Activated naive CD4-positive, alpha-beta T cell (primary cell): ENCODE results near the gene SPRED1.

Experiments used
- DNase-seq, 4 experiments: peaks; one replicate each; lab custom pipeline; 2025; lab: John Stamatoyannopoulos, UW

Gene SPRED1

DNA sequence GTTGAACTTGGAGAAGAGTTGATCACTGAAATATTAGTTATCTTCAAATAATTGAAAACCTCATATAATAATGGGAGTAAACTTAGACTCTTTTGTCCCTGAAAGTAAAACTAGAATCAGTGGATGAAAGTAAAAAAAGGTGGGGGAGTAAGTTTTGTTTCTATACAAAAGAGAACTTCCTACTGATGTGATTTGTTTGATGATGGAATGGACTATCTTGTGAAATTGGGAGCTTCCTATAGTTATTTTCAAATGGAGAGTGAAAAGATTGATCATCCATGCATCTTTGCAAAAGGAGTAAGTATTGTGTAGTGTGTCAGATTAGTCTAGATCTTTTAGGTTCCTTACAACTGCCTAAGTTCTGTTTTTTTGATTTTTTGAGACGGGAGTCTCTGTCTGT lies 28.4 kb downstream of the SPRED1 start:
- DNase-seq = no peak

DNA sequence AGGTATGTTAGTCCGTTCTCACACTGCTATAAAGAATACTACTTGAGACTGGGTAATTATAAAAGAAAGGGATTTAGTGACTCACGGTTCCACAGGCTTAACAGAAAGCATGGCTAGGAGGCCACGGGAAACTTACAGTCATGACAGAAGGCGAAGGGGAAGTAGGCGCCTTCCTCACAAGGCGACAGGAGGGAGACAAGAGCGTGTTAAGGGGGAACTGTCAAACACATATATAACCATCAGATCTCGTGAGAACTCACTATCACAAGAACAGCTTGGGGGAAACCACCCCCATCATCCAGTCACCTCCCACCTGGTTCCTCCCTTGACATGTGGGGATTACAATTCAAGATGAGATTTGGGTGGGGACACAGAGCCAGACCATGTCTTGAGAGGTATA lies 30.4 kb downstream of the SPRED1 start:
- no peak for DNase-seq

DNA sequence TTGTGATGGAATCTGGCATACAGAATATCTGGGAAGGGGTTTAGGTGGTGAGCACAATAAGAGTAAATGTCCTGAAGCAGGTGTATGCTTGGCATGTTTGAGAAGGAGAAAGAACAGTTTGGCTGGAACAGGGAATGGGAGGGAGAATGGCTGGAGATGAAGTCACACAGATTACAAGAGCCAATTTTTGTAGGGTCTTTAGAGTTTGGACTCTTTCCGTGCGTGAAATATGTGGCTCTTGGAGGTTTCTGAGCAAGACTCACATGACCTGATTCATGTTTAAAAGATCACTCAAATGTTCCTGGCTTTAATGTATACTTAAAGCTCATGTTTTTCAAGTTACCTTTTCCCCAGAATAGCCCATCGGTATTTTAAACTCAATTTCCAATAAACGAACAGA lies 32.8 kb downstream of the SPRED1 start:
- DNase-seq = no peak

DNA sequence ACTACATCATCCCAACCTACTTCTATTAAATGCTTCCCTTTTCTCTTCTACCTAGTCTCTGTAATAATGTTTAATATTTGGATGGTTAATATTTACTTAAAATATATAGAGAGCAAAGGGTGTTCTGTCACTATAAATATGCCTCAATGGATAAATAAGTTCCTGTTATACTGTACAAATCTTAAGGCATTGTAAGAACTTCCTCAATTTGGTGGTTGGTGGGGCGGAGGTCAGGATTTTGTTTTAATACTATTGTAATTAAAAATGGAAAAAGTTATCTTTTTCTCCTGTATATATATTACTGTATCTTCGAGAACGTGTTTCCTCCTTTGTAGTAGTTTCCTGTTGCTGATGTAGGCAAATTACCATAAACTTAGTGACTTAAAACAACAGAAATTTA lies 41.5 kb downstream of the SPRED1 start:
- DNase-seq = no peak

DNA sequence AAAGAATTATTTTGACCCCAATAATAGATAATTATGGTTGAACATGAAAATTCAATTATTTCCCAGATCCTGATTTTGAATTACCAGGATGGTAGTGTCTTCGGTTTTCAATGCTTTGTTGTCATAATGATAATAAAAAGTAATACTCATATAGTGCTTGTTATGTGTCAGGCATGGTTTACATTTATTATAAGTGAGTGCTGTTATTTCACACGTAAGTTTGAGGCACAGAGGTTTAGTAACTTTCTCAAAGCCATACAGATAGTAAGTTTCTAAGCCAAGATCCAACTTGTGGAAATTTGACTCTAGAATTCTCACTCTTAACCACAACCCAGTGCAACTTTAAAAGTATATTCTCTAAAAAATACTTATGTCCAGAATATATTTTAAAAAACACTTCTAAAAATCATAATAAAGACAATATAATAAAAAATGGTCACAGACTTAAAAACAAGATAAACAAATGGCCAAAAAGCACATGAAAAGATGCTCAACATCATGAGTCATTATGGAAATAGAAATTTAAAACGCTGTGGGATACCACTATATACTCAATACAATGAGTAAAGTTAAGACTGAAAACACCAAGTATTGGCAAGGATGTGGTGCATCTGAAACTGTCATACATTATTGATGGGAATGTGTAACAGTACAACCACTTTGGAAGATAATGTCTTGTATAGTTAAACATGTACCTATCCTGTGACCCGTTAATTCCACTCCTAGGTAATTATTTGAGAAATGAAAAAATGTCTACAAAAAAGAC lies 45.2 kb downstream of the SPRED1 start:
- no peak for DNase-seq

DNA sequence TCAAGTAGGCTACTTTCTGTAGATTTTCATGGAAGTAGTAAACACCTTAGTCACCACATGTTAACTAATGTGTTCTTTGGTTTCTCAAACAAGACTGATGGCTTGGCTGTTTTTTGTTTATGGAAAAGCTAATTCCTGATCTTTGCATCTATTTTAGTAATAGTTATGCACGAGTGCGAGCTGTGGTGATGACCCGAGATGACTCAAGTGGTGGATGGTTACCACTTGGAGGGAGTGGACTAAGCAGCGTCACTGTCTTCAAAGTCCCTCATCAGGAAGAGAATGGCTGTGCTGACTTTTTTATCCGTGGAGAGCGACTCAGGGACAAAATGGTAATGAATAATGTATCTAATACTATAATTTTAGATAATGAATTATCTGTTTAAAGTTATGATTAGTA lies 46.6 kb downstream of the SPRED1 start:
- DNase-seq = no peak

DNA sequence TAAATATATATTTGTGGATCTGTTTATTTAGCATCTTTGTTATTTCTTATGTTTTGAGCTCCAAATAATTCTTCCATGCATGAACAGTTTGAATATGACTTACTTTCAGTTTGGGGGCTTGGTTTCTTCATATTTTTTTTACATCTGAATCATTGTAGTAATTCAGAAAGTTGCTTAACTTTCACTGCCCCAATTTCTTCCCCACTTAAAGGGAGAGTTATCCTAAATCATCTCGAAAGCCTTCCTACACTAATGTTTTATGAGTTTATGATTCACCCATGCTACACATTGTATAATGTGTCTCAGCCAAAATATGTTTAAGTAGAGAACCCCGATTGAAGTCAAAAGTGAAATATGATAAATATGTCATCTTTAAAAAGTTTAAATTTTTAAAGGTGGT lies 47.8 kb downstream of the SPRED1 start:
- no peak for DNase-seq

DNA sequence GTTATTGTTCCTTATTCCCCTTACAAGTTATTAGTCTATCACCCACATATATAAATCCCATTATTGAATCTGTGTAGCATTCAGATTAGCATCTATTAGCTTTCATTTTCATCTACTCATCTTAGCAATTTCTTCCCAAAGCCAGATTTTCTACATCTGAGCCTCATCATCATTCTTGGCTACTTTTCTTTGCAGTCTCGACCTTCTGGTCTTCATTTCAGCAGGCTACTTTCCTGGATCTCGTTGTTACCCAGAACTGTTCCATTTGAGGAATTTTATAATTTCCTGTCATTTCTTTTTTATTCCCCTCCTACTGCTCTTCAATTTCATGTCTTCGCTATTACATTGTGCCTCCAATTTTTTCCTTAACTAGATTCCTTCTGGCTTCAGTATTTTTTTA lies 51.8 kb downstream of the SPRED1 start:
- DNase-seq = no peak

DNA sequence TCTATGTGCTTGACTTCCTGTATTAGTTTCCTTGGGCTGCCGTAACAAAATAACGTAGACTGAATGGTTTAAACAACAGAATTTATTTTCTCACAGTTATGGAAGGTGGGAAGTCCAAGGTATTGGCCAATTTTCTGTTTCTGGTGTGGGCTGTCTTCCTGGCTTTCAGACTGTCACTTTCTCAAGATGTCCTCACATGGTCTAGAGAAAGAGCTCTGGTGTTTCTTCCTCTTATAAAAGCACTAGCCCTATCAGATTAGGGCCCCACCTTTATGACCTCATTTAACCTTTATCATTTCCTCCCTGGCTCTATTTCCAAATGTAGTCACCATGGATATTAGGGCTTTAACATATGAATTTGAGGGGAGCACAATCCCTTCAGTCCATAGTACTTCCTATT lies 54.6 kb downstream of the SPRED1 start:
- no peak for DNase-seq

DNA sequence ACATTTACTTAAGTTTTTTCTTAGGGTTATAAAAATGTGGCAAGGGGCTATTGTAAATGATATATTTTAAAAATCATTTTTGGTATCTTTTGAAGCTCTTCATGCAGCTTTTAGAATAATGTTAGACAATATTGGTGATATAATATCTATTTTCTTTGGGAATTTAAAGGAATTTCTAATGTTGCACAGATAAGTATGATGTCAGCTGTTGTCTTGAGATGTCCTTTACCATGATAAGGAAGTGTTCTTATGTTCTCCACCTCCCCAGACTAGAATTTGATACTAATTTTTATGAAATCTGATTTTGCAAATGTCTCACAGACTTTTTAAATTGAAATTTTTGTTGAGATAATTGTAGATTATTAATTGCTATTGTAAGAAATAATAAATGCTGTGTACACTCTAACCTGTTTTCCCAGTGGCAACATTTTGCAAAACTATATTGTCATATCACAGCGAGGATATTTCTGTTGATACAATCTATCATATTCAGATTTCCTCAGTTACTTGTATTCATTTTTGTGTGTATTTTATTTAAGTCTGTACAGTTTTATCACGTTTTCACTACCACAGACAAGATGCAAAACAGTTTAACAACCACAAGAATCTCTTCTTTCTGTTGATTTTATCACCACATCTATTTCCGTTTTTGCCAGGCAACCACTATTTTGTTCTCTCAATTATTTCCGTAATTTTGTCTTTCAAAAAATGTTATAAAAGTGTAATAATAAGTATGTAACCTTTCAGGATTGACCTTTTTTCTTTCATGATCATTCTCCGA lies 55.4 kb downstream of the SPRED1 start:
- DNase-seq = no peak

DNA sequence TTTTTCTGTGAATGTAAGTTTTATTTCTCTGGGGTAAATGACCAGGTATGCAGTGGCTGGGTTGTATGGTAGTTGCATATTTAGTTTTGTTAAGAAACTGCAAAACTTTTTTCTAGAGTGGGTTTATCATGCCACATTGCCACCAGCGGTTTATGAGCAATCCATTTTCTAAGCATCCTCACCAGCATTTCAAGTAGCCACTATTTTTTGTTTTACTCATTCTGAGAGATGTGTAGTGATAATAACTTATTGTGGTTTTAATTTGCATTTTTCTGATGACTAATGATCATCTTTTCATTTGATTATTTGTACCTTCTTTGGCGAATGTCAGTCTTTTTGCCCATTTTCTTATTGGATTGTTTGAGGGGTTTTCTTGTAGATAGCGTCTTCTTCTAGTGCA lies 56.2 kb downstream of the SPRED1 start:
- DNase-seq = no peak

DNA sequence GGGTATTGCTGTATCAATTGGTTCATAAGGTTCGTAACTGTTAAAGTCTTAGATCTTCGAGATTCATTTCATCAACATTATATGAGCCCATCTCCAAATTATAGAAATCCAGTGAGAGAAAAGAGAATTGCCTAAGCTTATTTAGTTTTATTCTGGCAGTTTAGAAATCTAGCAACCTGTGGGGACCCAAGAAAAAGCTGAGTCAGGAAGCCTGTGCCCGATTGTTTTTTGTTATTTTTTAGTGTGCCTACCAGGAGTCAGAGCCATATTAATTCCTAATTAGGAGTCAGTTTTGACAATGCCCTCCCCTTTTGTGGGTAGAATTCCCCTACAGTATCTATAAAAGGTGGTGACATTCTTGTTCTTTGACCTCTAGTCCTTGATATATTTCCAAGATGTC lies 59.6 kb downstream of the SPRED1 start:
- DNase-seq = no peak

DNA sequence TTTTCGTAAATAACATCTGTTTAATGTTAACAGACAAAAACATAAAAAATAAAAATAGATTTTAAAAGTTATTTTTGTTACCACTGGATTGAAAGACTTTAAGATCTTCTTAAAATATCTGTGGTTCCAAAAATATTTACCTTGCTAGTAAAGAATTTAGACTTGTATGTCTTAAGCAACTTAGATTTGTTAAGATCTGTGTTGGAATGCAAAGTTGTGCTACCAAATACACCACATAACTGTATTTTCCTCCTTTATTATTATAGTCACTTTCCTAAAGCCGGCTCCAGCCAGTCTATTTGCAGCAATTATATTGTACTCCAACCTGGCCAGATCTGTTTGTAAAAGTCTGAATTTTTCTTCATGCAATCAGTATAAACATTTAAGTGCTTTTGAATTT lies 63.7 kb downstream of the SPRED1 start:
- no peak for DNase-seq

DNA sequence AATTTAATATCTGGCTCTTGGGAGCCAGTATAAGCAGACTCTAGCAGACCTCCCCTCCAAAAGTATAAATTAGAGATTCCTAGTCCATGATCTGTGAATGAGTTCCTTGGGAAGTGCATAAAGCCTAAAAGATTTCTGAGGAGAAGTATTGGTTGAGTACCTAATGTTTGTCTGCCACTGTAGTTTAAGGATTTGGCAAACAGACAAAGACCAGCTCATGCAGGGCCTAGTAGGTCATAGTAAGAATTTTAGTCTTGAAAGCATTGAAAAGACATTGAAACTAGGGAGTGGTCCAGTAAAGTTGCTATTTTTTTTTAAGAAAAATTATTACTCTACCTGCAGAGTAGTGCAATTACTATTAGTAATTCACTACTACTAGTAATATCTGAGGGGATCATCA lies 67.5 kb downstream of the SPRED1 start:
- DNase-seq = no peak

DNA sequence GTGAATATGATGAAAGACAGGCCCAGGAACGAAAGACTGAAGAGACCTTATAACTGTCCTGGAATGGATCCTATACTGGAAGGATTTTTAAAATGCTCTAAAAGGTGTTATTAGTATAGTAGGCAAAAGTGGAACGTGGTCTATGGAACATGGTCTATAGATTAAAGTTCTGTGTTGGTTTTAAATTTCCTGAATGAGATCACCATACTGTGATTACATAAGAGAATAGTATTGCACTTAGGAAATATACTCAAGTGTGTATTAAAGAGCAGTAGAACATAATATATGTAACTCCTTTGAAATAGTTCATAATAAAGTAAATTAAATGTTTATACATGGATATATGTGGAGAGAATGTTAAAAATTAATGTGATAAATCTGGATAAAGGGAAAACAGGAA lies 68.2 kb downstream of the SPRED1 start:
- DNase-seq = no peak

DNA sequence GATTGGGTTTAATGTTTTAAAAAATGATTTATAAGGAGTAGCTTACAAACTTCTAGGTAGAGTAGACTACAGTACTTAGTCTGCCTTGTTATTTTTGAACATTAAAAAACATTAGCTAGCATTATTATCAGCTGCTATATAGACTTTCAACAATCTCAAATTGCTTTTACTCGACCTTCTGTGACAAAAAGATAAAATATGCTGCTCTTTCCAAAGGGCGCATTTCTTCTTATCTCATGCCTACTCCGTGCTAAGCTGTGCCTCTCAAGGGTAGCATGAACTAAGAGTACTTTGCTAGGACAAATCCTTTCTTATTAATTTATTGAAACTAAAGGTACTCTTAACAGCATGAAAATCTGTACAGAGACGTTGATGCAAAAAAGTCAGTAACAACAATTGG lies 71.3 kb downstream of the SPRED1 start:
- no peak for DNase-seq

DNA sequence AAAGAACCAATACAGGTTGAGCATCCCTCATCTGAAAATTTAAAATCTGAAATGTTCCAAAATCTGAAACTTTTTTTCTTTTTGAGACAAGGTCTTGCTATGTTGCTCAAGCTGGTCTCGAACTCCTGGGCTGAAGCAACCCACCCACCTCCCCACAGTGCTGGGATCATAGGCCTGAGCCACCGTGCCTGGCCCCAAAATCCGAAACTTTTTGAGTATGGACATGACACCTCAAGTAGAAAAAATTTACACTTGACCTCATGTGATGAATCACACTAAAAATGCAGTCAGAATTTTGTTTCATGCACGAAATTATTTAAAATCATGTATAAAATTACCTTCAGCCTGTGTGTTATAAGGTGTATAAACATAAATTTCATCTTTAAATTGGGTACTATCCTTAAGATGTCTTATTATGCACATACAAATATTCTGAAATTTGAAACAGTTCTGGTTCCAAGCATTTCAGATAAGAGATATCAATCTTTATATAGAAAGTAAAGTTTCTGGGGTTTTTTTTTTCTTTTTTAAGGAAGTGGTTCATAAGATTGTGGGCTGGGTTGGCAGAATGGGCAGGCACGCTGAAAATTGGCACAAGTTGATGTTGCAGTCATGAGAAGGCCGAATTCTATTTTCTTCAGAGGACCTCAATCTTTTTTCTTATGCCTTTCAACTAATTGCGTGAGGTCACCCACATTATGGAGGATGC lies 72.5 kb downstream of the SPRED1 start:
- no peak for DNase-seq

DNA sequence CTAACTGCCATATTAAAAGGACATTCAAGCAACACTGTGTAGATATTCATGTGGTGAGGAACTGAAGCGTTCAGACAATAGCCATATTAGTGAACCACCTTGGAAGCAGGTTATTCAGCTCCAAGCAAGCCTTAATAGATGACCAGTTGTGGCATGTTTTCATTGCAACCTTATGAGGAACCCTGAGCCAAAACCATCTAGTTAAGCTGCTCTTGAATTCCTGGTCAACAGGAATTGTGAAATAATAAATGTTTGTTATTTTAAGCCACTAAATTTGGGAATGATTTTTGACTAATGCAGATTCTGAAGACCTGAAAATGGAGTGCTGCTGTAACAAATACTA lies 73.0 kb downstream of the SPRED1 start:
- no peak for DNase-seq

DNA sequence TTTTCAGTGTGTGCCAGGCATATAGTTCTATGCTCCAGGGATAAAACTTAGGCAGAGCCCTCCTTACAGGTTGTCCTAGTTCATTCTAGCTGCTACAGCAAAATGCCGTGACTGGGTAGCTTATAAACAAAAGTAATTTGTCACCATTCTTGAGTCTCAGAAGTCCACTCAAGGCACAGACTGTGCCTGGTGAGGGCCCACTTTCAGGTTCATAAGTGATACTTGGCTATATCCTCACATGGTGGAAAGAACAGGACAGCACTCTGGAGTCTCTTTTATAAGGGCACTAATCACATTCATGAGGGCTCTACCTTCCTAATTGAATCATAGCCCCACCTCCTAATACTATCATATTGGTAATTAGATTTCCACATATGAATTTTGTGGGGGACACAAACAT lies 80.1 kb downstream of the SPRED1 start:
- DNase-seq = no peak

DNA sequence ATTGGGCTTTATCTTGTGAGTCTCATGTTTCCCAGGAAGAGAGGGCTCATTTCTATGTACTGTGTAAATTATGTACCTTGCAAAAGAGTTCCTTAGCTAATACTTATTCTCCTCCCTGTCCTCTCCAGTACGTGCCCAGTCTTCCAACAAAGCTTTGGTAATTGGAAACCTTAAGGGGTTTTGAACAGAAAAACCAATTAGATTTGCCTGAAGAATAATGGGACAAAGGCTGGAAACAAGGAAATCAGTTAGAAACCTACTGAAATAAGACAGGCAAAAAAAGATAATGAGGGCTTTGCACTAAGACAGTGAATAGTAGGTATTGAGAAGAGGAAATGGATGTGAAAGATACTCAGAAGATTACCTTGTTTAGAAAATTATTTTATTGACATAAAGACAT lies 82.5 kb downstream of the SPRED1 start:
- DNase-seq = no peak

DNA sequence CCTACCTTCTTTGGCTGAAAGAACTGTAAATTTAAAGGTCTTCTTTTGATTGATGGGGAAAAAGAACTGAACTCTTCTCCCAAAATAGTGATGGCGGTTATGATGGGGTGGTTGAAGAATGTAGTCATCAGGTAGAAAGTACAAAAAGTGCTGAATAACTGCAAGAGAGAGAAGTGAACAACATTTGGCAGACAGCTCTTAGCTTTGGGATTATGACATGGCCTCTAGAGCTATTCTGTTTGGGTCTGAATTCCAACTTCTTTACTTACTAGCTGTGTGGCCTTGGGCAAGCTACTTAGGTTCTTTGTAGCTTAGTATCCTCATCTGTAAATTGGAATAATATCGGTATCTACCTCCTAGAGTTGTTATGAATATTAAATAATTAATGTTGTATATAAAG lies 91.7 kb downstream of the SPRED1 start:
- no peak for DNase-seq

DNA sequence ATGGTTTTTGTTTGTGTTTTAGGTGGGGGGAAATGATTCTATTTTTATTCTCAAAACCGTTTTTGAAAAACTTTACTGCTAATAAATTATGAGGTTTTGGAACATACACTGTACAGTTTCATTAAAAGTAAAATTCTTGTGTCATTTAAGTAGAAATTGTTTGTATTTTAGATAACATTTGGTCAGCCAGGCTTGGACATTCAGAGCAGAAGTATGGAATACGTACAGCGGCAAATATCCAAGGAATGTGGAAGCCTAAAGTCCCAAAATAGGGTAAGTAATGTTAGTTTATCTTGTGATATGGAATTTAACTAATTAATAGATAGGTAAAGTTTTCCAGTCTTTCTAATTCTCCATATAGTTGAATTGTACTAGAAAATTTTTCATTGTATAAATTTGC lies 96.6 kb downstream of the SPRED1 start:
- DNase-seq = no peak

DNA sequence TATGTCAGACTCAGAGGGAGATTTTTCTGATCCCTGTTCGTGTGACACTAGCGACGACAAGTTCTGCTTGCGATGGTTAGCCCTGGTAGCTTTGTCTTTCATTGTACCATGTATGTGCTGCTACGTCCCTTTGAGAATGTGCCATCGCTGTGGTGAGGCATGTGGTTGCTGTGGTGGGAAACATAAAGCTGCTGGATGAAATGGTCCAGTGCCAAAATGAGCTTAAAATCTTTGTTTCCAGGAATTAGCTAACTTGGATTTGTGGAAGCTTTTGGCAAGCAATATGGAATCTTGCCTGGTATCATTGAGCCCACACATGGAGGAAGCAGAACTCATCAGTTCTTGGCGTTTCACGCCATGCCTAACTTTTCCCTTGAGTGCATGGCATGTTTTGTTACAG lies 98.8 kb downstream of the SPRED1 start:
- no peak for DNase-seq
